GM12864 (cell line): ENCODE measurements around the gene CTNNA3.
"Not testable (repeated sequence)": the region's sequence is repeated elsewhere in the genome, so short reads cannot be mapped to it uniquely, and the experiment has no call there.

ENCODE experiments used
- DNase-seq: peaks from one replicate; pipeline ENCODE4 v3.0.0-alpha.2; 2011; ENCODE audit warnings: low read depth
- H3K4me3 ChIP-seq: 2 replicates; pipeline ENCODE4 v1.5.1; 2011; ENCODE audit warnings: mild to moderate bottlenecking, low read depth, low read length, control low read depth
- TF ChIP-seq, protein P1 (sequence below): IDR thresholded peaks from 2 replicates; pipeline ENCODE4 v1.5.1; 2011; ENCODE audit warnings: low read depth, mild to moderate bottlenecking, moderate library complexity, low read length, control low read depth, inconsistent platforms; ENCODE audit errors: missing control alignments

CTNNA3 gene

DNA sequence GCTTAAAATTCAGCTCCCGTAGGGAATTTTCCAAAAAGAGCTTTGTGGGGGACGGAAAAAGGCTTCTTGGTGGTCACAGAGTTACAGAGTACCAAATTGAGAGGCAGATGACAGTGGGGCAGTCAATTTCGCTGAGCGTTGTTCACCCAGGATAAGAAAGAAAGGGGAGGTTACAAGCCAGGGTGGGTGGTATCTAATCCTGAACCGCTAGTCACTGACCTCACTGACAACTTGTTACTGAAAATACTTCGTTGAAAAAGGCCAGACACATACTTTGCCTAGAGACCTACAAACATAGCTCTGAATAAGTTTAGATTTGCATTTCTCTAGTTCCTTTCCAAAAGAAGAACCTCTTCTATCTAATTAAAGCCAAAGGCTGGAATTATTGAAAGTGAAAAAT is at the start of gene CTNNA3:
Gene CTNNA3, minus strand, starts transcription at position 167 of the 400 bp plus-strand sequence.
- TF ChIP-seq, protein P1, sequence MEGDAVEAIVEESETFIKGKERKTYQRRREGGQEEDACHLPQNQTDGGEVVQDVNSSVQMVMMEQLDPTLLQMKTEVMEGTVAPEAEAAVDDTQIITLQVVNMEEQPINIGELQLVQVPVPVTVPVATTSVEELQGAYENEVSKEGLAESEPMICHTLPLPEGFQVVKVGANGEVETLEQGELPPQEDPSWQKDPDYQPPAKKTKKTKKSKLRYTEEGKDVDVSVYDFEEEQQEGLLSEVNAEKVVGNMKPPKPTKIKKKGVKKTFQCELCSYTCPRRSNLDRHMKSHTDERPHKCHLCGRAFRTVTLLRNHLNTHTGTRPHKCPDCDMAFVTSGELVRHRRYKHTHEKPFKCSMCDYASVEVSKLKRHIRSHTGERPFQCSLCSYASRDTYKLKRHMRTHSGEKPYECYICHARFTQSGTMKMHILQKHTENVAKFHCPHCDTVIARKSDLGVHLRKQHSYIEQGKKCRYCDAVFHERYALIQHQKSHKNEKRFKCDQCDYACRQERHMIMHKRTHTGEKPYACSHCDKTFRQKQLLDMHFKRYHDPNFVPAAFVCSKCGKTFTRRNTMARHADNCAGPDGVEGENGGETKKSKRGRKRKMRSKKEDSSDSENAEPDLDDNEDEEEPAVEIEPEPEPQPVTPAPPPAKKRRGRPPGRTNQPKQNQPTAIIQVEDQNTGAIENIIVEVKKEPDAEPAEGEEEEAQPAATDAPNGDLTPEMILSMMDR = no peak
- no peak for DNase-seq
- peak within 1 kb of the TSS; percentile 19; the same call in 1 of the 2 replicates for H3K4me3 ChIP-seq

GRCh38 chr10:67735430-67735829 is 39.4 kb upstream of the CTNNA3 start:
- H3K4me3 ChIP-seq = no peak overlapping the region
- DNase-seq = no peak
- TF ChIP-seq, protein P1 = no peak

GRCh38 chr10:67733511-67733910 is 37.5 kb upstream of the CTNNA3 start:
- DNase-seq = no peak
- H3K4me3 ChIP-seq = no peak overlapping the region
- TF ChIP-seq, protein P1 = no peak

DNA sequence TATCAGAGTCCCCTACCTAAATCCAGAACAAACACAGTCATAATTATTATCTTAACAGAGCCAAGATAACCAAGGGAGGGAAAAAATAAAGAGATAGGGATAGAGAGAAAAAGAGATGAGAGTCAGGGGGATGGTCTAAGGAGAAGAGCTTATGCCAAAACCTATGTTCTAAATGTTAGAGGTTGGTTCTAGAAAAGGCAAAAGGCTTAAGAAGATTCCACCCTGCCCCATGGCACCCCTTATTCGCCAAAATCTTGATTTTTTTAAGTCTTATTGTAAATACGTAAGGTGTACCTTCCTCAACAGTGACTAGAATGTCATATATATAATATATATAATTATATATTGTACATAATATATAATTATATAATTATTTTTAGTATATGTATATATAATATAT is 29.6 kb upstream of the CTNNA3 start:
- H3K4me3 ChIP-seq = no peak overlapping the region
- DNase-seq = no peak
- TF ChIP-seq, protein P1 = no peak

- TF ChIP-seq, protein P1 = no peak
- no peak overlapping the region for H3K4me3 ChIP-seq
- no peak for DNase-seq
These were observed 27.6 kb upstream of the CTNNA3 start for GRCh38 chr10:67723601-67724000.

DNA sequence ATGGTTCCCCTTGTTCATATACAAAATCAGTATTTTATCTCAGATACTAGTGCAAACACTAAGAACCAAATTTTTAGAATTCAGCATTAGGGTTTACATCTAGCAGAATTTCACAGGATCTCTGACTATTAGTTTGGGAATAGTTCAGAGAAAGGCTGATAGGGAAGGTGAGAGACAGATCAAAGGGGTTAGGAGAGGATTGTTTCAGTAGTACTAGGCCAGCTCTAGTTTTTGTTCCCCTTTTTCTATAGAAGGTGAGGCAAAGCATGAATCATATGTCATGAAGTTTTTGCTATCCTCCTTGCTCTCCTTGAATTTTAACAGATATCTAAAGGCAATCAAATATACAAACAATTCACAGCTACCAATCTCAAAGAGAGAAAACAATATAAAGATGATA is 26.1 kb upstream of the CTNNA3 start:
- TF ChIP-seq, protein P1 = no peak
- no peak overlapping the region for H3K4me3 ChIP-seq
- no peak for DNase-seq

DNA sequence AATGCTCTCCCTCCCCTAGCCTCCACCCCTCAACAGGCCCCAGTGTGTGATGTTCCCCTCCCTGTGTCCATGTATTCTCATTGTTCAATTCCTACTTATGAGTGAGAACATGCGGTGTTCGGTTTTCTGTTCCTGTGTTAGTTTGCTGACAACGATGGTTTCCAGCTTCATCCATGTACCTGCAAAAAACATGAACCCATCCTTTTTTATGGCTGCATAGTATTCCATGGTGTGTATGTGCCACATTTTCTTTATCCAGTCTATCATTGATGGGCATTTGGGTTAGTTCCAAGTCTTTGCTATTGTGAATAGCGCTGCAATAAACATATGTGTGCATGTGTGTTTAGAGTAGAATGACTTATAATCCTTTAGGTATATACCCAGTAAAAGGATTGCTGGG is 20.5 kb upstream of the CTNNA3 start:
- not testable (repeated sequence) for H3K4me3 ChIP-seq, DNase-seq
